Globus pallidus (tissue), 1 donor: Measurements from ENCODE around the gene MAGEA12.
"Not testable (repeated sequence)": the region's sequence is repeated elsewhere in the genome, so short reads cannot be mapped to it uniquely, and the experiment has no call there.

Experiments
- DNase-seq: peaks from one replicate; pipeline ENCODE4 v3.0.0-alpha.2; 2015; ENCODE audit warnings: low spot score

MAGEA12 gene

DNA sequence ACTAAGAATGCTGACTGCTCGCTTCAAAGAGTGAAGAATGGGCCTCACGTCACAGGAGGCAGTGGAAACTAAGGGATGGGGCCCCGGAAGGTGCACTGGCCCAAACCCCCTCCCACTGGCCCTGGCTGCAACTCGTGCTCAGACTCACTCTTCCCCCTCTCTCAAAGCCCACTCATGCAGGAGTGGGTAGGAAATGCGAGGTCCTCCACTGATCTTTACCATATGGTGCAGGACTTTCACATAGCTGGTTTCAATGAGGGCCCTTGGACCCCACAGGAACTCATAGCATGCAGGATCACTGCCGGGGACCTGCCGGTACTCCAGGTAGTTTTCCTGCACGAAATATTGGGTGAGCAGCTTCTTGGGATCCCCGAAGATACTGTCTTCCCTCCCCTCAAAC, 33.0 kb downstream of the MAGEA12 start:
- DNase-seq, result not testable (repeated sequence)

DNA sequence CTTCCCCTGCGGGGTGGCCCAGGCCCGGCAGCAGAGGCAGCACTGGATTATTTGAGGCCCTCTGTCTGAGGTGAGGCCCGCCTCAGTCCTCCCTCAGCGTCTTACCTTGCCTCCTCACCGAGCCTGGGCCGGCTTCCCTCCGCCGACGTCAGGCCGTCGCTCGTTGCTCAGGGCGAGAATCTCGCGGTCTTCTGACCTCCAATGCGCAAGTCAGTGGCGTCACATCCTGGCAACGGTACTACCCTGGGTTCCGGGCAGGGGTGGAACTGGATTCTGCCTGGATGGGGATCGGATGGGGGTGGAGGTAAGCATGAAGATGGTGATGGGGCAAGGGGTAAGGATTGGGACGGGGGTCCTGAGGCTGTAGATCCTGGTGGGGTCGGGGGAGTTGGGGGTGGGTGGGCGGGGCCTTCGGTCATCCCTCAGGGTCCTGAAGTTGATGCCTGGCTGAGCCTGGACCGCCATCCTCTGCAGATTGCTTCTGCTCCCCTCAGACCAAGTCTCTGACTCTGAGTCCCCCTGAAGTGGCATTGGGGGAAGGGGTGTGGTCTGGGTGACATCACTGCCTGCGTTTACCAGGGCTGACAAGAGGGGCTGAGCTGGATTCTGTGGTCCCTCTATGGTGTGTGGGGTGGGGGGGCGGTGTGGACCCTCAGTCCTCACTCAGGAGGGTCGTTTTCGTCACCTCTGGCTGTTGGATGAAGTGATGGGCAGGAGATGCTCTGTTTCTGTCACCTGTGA, 36.2 kb downstream of the MAGEA12 start, which contains the start of gene MAGEA6:
MAGEA6 (minus strand) TSS at position 141 of the 741 bp plus-strand sequence. CDS start 2,039 bp downstream, outside the sequence.
- not testable (repeated sequence) for DNase-seq

DNA sequence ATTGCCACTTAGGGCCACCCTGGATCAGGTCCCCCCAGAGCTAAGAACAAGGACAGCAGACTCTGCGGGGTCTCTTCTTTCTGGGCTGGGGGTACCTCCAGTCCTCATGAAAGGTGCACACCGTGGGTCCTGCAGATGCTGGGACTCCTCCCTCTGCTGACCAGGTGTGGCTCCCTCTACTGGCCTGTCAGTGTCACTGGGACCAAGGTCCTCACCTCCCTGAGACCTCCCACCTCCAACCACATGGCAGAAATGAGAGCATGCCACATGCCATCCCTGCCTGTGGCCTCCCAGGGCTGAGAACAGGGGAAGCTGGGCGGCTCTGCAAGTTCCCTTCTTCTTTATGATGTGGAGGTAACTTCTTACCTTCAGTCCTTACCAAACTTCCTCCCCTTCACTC, 53.5 kb downstream of the MAGEA12 start:
- not testable (repeated sequence) for DNase-seq
